22Rv1 (cell line): ENCODE data around the gene FAM117B.

ENCODE experiments used
- H3K27ac ChIP-seq: fragments of 450-650 bp; 2 replicates; pipeline ENCODE4 v1.5.1; 2017
- ZFX ChIP-seq: fragments of 450-650 bp; IDR thresholded peaks from 2 replicates; pipeline ENCODE4 v1.6.1; 2017; ENCODE audit warnings: antibody characterized with exemption, borderline replicate concordance
- TF ChIP-seq, protein P1 (sequence below): fragments of 450-650 bp; IDR thresholded peaks from 2 replicates; pipeline ENCODE4 v1.5.1; 2017; ENCODE audit warnings: mild to moderate bottlenecking

The FAM117B gene

GRCh38 chr2:202752071-202752470 lies 117.3 kb downstream of the FAM117B start:
- no peak for TF ChIP-seq ZFX
- TF ChIP-seq, protein P1, sequence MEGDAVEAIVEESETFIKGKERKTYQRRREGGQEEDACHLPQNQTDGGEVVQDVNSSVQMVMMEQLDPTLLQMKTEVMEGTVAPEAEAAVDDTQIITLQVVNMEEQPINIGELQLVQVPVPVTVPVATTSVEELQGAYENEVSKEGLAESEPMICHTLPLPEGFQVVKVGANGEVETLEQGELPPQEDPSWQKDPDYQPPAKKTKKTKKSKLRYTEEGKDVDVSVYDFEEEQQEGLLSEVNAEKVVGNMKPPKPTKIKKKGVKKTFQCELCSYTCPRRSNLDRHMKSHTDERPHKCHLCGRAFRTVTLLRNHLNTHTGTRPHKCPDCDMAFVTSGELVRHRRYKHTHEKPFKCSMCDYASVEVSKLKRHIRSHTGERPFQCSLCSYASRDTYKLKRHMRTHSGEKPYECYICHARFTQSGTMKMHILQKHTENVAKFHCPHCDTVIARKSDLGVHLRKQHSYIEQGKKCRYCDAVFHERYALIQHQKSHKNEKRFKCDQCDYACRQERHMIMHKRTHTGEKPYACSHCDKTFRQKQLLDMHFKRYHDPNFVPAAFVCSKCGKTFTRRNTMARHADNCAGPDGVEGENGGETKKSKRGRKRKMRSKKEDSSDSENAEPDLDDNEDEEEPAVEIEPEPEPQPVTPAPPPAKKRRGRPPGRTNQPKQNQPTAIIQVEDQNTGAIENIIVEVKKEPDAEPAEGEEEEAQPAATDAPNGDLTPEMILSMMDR, result no peak
- H3K27ac ChIP-seq, result no peak overlapping the region

DNA sequence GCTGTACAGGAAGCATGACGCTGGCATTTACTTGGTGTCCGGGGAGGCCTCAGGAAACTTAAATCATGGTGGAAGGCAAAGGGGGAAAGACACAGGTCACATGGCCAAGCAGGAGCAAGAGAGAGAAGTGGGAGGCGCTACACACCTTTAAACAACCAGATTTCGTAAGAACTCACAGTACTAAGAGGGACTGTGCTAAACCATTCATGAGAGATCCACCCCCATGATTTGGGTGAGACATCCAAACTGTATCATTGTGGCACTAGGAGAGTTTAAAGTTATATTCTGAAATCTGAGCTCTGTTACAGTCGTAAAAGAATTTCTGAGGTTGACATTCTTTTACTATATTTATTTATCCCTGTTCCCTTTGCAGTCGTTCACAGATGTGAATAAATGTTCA lies 120.2 kb downstream of the FAM117B start:
- H3K27ac ChIP-seq, result no peak overlapping the region
- TF ChIP-seq, protein P1, result no peak
- no peak for TF ChIP-seq ZFX

- TF ChIP-seq ZFX, result no peak
- TF ChIP-seq, protein P1, result no peak
- H3K27ac ChIP-seq, result no peak overlapping the region
These were observed 121.8 kb downstream of the FAM117B start for GRCh38 chr2:202756598-202756997.

GRCh38 chr2:202757339-202757738 lies 122.6 kb downstream of the FAM117B start:
- H3K27ac ChIP-seq, result peak overlapping the region; percentile 35; the same call in 1 of the 2 replicates
- TF ChIP-seq, protein P1, result no peak
- TF ChIP-seq ZFX, result no peak

- peak overlapping the region; percentile 35 for H3K27ac ChIP-seq
- TF ChIP-seq ZFX, result no peak
- TF ChIP-seq, protein P1, result no peak
These were observed 123.4 kb downstream of the FAM117B start for GRCh38 chr2:202758128-202758527.

DNA sequence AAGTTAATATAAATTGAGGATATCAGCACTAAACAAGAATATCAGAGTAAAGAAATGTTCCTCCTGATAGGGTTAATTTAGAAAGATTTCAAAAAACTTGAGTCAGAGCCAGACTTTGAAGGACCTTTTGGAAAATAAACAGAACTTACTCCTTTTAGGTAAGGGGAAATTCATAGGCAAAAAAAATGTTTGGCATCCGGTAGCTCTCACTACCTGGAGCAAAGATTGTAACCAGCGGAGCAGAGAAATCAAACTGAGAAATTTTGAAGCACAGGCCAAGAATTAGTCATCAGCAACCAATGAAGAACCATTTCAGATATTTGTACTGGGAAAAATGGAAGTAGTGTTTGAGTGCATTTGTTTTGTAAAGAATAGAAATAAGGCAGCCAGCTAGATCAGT lies 123.8 kb downstream of the FAM117B start:
- no peak for TF ChIP-seq ZFX
- TF ChIP-seq, protein P1, result no peak

DNA sequence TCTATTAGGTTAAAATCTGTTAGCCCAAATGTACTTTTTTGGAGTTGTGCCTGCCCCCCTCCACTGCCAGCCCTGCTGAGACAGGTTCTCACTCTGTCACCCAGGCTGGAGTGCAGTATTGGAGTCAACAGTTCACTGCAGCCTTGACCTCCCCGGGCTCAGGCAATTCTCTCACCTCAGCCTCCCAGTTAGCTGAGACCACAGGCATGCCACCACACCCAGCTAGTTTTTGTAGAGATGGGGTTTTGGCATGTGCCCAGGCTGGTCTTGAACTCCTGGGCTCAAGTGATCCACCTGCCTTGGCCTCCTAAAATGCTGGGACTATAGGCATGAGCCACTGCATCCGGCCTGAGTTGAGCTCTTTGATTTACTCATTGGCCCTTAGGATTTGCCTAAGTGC lies 126.1 kb downstream of the FAM117B start:
- no peak for TF ChIP-seq ZFX
- TF ChIP-seq, protein P1, result no peak
- no peak overlapping the region for H3K27ac ChIP-seq

More for the DNA sequence above, 123.8 kb downstream of the FAM117B start:
- H3K27ac ChIP-seq, result peak overlapping the region; percentile 35
